ENCODE results near the gene ARHGAP45.

Gene ARHGAP45

GRCh38 chr19:1057176-1057855, 9.7 kb upstream of the ARHGAP45 start:
- TF ChIP-seq TAF1 (IDR thresholded peaks at IDR 0.05; ENCODE audit: borderline replicate concordance, insufficient read depth, low read length) (no peak), POLR2AphosphoS5 (IDR thresholded peaks at IDR 0.05; ENCODE audit: low read depth, low read length) (no peak), REST (IDR thresholded peaks at IDR 0.05; ENCODE audit: insufficient read depth in 1 of 2, low read depth in 2 of 2, low read length in 2 of 2) (no peak), FOXP2 (optimal IDR thresholded peaks at IDR 0.05; ENCODE audit: borderline replicate concordance, extremely low read depth, extremely low read length, insufficient read depth) (no peak), SIN3A (IDR thresholded peaks at IDR 0.05; ENCODE audit: borderline replicate concordance, insufficient read depth, low read length) (no peak)

DNA sequence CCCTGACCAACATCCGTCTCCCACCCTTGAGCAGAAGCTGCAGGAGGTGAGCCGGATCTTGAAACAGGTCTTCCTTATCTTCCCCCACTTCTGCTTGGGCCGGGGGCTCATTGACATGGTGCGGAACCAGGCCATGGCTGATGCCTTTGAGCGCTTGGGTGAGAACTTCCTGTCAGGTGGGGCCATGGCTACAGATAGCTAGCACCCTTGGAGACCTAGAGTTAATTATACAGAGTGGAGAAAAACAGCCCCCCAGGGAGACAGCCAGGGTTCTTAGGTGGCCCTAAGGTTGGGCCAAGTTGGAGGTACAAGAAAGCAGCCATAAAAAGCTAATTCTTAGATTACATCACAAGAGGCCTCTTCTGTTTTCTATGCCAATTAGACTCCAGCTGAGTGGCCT, 8.9 kb upstream of the ARHGAP45 start:
- no peak for TF ChIP-seq REST (IDR thresholded peaks at IDR 0.05; ENCODE audit: insufficient read depth in 1 of 2, low read depth in 2 of 2, low read length in 2 of 2)
- TF ChIP-seq TAF1 (IDR thresholded peaks at IDR 0.05; ENCODE audit: borderline replicate concordance, insufficient read depth, low read length), result no peak
- TF ChIP-seq SIN3A (IDR thresholded peaks at IDR 0.05; ENCODE audit: borderline replicate concordance, insufficient read depth, low read length), result no peak
- TF ChIP-seq POLR2AphosphoS5 (IDR thresholded peaks at IDR 0.05; ENCODE audit: low read depth, low read length), result no peak
- TF ChIP-seq FOXP2 (optimal IDR thresholded peaks at IDR 0.05; ENCODE audit: borderline replicate concordance, extremely low read depth, extremely low read length, insufficient read depth), result no peak

GRCh38 chr19:1060689-1061088, 6.3 kb upstream of the ARHGAP45 start:
- no peak for TF ChIP-seq TAF1 (IDR thresholded peaks at IDR 0.05; ENCODE audit: borderline replicate concordance, insufficient read depth, low read length)
- TF ChIP-seq FOXP2 (optimal IDR thresholded peaks at IDR 0.05; ENCODE audit: borderline replicate concordance, extremely low read depth, extremely low read length, insufficient read depth), result no peak
- TF ChIP-seq REST (IDR thresholded peaks at IDR 0.05; ENCODE audit: insufficient read depth in 1 of 2, low read depth in 2 of 2, low read length in 2 of 2), result no peak
- TF ChIP-seq SIN3A (IDR thresholded peaks at IDR 0.05; ENCODE audit: borderline replicate concordance, insufficient read depth, low read length), result no peak
- TF ChIP-seq POLR2AphosphoS5 (IDR thresholded peaks at IDR 0.05; ENCODE audit: low read depth, low read length), result no peak

GRCh38 chr19:1061987-1062386, 5.0 kb upstream of the ARHGAP45 start:
- no peak for TF ChIP-seq REST (IDR thresholded peaks at IDR 0.05; ENCODE audit: insufficient read depth in 1 of 2, low read depth in 2 of 2, low read length in 2 of 2)
- TF ChIP-seq SIN3A (IDR thresholded peaks at IDR 0.05; ENCODE audit: borderline replicate concordance, insufficient read depth, low read length), result no peak
- TF ChIP-seq FOXP2 (optimal IDR thresholded peaks at IDR 0.05; ENCODE audit: borderline replicate concordance, extremely low read depth, extremely low read length, insufficient read depth), result no peak
- no peak for TF ChIP-seq TAF1 (IDR thresholded peaks at IDR 0.05; ENCODE audit: borderline replicate concordance, insufficient read depth, low read length)
- no peak for TF ChIP-seq POLR2AphosphoS5 (IDR thresholded peaks at IDR 0.05; ENCODE audit: low read depth, low read length)
